Upper lobe of right lung (tissue), 1 donor: ENCODE data around the gene SERPIND1. TPM values are rescaled to one million over a fixed set of nuclear protein-coding genes. Genes with fewer than 3 reads are reported as not detected.
"Not testable (repeated sequence)": the region's sequence is repeated elsewhere in the genome, so short reads cannot be mapped to it uniquely, and the experiment has no call there.

Experiments used
- ATAC-seq: fragments of 200-7000 bp; cut with Tn5 transposase; one replicate; pipeline ENCODE4 v1.9.1; 2020; ENCODE audit warnings: mild to moderate bottlenecking, moderate library complexity
- DNase-seq: peaks from one replicate; pipeline ENCODE4 v3.0.0-alpha.2; 2020
- H3K27ac ChIP-seq: fragments of 200-600 bp; one replicate; pipeline ENCODE4 v1.8.0; 2022
- H3K27me3 ChIP-seq: fragments of 200-600 bp; one replicate; pipeline ENCODE4 v1.8.0; 2022; ENCODE audit warnings: mild to moderate bottlenecking
- H3K36me3 ChIP-seq: fragments of 200-600 bp; one replicate; pipeline ENCODE4 v1.8.0; 2022
- H3K4me1 ChIP-seq: fragments of 200-600 bp; one replicate; pipeline ENCODE4 v1.8.0; 2022
- H3K4me3 ChIP-seq: fragments of 200-600 bp; one replicate; pipeline ENCODE4 v1.8.0; 2022; ENCODE audit warnings: mild to moderate bottlenecking
- H3K9me3 ChIP-seq: fragments of 200-600 bp; one replicate; pipeline ENCODE4 v1.8.0; 2022
- intact Hi-C: fragments of 100-400 bp; cut with DNase I; formaldehyde crosslinking; loops from one replicate; pipeline ENCODE4 v1.11.0; 2022
- total RNA-seq: library from RNA; stranded (reverse); fragmentation: NEBNext Ultra II Directional; extraction: Animal tissue kit (Norgen Biotek cat#: 25700); gene quantifications from one replicate; pipeline ENCODE4 v1.2.1, GENCODE V29; 2021
- TF ChIP-seq, protein P1 (sequence below): fragments of 200-600 bp; IDR thresholded peaks from one replicate; pipeline ENCODE4 v1.8.0; 2022; ENCODE audit warnings: antibody characterized with exemption
- donor health status: DM: no; HTN: yes; CAD: no; lungs with severe emphysema.

SERPIND1 gene
- total RNA-seq, 1 donor from 2014 or later = 0.58 TPM

DNA sequence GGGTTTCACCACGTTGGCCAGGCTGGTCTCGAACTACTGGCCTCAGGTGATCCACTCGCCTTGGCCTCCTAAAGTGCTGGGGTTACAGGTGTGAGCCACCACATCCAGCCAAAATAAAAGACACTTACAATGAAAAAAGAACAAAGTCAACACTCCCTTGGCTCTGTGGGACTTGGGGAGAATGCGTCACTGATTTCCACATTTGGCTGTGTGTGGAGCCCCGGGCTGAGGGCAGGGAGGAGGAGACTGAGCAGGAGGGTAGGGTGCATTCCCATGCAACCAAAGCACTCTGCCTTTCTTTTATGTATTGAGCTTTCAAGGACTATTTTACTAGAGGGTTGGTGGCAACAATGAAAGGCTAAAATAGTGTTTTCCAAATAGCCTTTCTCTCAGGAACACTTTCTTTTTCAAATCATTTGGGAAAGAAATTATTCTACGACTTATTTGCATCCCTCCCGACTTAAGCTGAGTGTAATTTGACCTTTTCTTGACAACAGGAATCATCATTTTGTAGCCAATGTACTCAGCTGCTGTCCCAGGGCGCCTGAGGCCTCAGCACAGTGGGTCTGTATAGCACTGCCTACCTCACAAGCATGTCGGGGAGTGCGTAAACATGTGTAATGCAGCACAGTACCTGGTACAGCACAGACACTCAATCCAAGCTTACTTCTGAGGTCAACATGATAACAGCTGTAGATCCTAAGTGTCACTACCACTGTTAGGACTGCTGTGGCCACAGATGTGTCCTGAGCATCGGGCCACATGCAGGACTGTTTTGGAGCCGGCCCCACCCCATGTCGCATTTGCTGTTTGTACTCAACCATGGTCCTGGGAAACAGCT lies 10.1 kb upstream of the SERPIND1 start:
- intact Hi-C loops = no loop called here
- H3K36me3 ChIP-seq = peaks cover 56% of the 10 kb centered on the region
- H3K4me1 ChIP-seq = no peaks in the 10 kb centered on the region
- no peaks in the 10 kb centered on the region for H3K9me3 ChIP-seq
- H3K27ac ChIP-seq = no peak overlapping the region
- TF ChIP-seq, protein P1, sequence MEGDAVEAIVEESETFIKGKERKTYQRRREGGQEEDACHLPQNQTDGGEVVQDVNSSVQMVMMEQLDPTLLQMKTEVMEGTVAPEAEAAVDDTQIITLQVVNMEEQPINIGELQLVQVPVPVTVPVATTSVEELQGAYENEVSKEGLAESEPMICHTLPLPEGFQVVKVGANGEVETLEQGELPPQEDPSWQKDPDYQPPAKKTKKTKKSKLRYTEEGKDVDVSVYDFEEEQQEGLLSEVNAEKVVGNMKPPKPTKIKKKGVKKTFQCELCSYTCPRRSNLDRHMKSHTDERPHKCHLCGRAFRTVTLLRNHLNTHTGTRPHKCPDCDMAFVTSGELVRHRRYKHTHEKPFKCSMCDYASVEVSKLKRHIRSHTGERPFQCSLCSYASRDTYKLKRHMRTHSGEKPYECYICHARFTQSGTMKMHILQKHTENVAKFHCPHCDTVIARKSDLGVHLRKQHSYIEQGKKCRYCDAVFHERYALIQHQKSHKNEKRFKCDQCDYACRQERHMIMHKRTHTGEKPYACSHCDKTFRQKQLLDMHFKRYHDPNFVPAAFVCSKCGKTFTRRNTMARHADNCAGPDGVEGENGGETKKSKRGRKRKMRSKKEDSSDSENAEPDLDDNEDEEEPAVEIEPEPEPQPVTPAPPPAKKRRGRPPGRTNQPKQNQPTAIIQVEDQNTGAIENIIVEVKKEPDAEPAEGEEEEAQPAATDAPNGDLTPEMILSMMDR = no peak
- no peak overlapping the region for H3K4me3 ChIP-seq
- DNase-seq = no peak
- H3K27me3 ChIP-seq = no peaks in the 10 kb centered on the region
- peak; percentile 58 for ATAC-seq

DNA sequence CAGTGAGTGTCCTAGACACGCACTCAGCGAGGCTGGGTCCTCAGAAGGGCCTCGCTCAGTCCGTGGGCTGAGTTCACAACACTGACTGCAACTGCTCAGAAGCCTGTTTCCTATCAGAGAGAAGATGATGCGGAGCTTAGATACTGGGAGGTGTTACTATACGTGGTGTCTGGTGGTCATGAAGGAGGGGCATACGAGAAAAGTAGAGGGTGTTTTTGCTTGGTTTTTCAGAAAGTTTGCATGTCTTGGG lies 9.5 kb upstream of the SERPIND1 start:
- H3K9me3 ChIP-seq = no peaks in the 10 kb centered on the region
- H3K27ac ChIP-seq = no peak overlapping the region
- DNase-seq (no peak), ATAC-seq (no peak)
- H3K4me1 ChIP-seq = no peaks in the 10 kb centered on the region
- TF ChIP-seq, protein P1 = no peak
- intact Hi-C loops = no loop called here
- no peaks in the 10 kb centered on the region for H3K27me3 ChIP-seq
- H3K36me3 ChIP-seq = peaks cover 56% of the 10 kb centered on the region
- H3K4me3 ChIP-seq = no peak overlapping the region

DNA sequence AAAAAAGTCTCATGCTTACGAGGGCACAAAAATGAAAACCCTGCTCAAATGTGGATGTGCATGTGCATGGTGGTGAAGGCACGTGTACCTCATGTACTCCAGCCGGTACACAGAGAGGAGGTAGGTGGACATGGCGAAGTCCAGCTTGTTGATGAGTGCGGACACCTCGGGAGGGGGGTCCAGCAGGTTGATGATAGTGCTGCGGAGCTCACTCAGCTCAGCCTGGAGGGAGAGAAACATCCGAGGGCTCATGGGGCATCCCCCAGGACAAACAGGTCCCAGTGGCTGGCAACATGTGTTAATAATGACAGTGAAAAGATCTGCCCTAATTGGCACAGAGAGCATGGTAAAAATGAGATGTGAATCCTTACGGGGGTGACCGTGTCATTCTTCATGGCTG lies 9.2 kb upstream of the SERPIND1 start:
- Histone ChIP-seq H3K4me3 (no peak overlapping the region), H3K9me3 (no peaks in the 10 kb centered on the region), H3K27ac (no peak overlapping the region), H3K36me3 (peaks cover 56% of the 10 kb centered on the region), H3K4me1 (no peaks in the 10 kb centered on the region), H3K27me3 (no peaks in the 10 kb centered on the region)
- DNase-seq (no peak), ATAC-seq (no peak)
- intact Hi-C loops = no loop called here
- TF ChIP-seq, protein P1 = no peak

DNA sequence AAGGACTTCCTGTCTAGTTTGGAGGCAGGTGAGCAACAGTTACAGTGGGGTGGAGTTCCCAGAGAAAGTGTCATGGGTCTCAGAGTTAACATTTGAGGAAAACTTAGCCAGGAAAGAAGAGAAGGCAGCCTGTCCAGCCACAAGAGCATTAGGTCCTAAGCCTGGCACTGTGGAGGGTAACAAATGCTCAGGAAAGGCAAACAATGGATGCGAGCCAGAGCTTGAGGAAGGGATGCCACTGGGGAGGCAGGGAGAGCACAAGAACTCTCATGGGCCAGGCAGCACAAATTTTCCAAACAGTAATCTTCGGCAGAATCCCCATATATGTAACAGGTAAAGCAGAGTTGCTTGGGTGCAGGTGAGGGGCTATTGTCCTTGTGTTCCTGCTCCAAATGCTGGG lies 8.0 kb upstream of the SERPIND1 start:
- peaks cover 45% of the 10 kb centered on the region for H3K36me3 ChIP-seq
- no peaks in the 10 kb centered on the region for H3K9me3 ChIP-seq
- no peaks in the 10 kb centered on the region for H3K4me1 ChIP-seq
- H3K4me3 ChIP-seq = no peak overlapping the region
- ATAC-seq = peak; percentile 8
- TF ChIP-seq, protein P1 = no peak
- H3K27me3 ChIP-seq = no peaks in the 10 kb centered on the region
- intact Hi-C loops = no loop called here
- H3K27ac ChIP-seq = no peak overlapping the region
- no peak for DNase-seq

DNA sequence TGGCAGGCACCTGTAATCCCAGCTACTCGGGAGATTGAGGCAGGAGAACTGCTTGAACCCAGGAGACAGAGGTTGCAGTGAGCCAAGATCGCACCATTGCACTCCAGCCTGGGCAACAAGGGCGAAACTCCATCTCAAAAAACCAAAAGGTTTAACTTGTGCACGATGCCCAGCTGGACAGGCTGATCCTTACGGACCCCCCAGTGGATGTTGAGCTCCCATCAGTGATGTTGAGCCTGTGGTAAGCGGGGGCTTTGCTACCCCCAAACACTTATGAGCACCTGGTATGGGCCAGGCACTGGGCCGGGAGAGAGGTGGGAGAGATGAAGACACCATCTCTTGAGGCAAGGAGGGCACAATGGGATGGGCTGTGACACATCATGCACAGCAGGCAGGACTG lies 7.4 kb upstream of the SERPIND1 start:
- TF ChIP-seq, protein P1 = no peak
- Histone ChIP-seq H3K9me3 (no peaks in the 10 kb centered on the region), H3K36me3 (peaks cover 39% of the 10 kb centered on the region), H3K27ac (no peak overlapping the region), H3K4me3 (no peak overlapping the region), H3K4me1 (no peaks in the 10 kb centered on the region), H3K27me3 (no peaks in the 10 kb centered on the region)
- ATAC-seq = no peak
- intact Hi-C loops = no loop called here
- DNase-seq = no peak

DNA sequence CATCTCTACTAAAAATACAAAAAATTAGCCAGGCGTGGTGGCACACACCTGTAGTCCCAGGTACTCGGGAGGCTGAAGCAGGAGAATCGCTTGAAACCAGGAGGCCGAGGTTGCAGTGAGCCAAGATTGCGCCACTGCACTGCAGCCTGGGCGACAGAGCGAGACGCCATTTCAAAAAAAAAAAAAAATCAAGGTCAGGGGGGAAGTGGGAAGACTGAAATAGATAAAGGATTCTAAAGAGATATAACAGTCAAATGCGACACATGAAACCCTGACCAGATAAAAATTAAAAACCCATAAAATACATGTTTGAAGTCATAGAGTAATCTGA lies 4.5 kb upstream of the SERPIND1 start:
- H3K27me3 ChIP-seq, DNase-seq, intact Hi-C loops, H3K27ac ChIP-seq, H3K9me3 ChIP-seq, H3K4me3 ChIP-seq, ATAC-seq, H3K4me1 ChIP-seq: not testable (repeated sequence)
- H3K36me3 ChIP-seq = peaks cover 24% of the 10 kb centered on the region
